ENCODE data around the gene PLXDC2. TPM values are rescaled to one million over a fixed set of nuclear protein-coding genes. Genes with fewer than 3 reads are reported as not detected.

PLXDC2 gene
- total and polyA plus RNA-seq, 2 experiments from 2014 or later: 10.3 to 22.6 TPM

- H3K27me3 ChIP-seq: no peaks in the 10 kb centered on the region
- no peak overlapping the region for H3K4me3 ChIP-seq
- DNase-seq (ENCODE audit: low read depth in 1 of 2, low spot score in 1 of 2): no peak
- no peaks in the 10 kb centered on the region for H3K36me3 ChIP-seq
- no peaks in the 10 kb centered on the region for H3K9me3 ChIP-seq (ENCODE audit: low read depth)
- peaks cover 21% of the 10 kb centered on the region for H3K4me1 ChIP-seq (ENCODE audit: low read depth)
- no peak overlapping the region for H3K27ac ChIP-seq
- TF ChIP-seq CTCF (IDR thresholded peaks at IDR 0.05; ENCODE audit: low read depth, low read length): no peak
Measured at GRCh38 chr10:19860107-19860506, 43.9 kb downstream of the PLXDC2 start.

GRCh38 chr10:19862811-19863515, 46.7 kb downstream of the PLXDC2 start:
- no peak overlapping the region for H3K4me3 ChIP-seq
- H3K36me3 ChIP-seq: no peaks in the 10 kb centered on the region
- peak in 1 of 2 donors; percentile 42 for DNase-seq (ENCODE audit: low read depth in 1 of 2, low spot score in 1 of 2)
- no peaks in the 10 kb centered on the region for H3K27me3 ChIP-seq
- H3K27ac ChIP-seq: peak overlapping the region; percentile 40
- peaks cover 21% of the 10 kb centered on the region for H3K4me1 ChIP-seq (ENCODE audit: low read depth)
- no peaks in the 10 kb centered on the region for H3K9me3 ChIP-seq (ENCODE audit: low read depth)
- no peak for TF ChIP-seq CTCF (IDR thresholded peaks at IDR 0.05; ENCODE audit: low read depth, low read length)

GRCh38 chr10:19865676-19866075, 49.4 kb downstream of the PLXDC2 start:
- Histone ChIP-seq H3K4me1 (ENCODE audit: low read depth) (peaks cover 21% of the 10 kb centered on the region), H3K4me3 (no peak overlapping the region), H3K27me3 (no peaks in the 10 kb centered on the region), H3K9me3 (ENCODE audit: low read depth) (no peaks in the 10 kb centered on the region), H3K36me3 (no peaks in the 10 kb centered on the region), H3K27ac (no peak overlapping the region)
- DNase-seq (ENCODE audit: low read depth in 1 of 2, low spot score in 1 of 2): no peak
- TF ChIP-seq CTCF (IDR thresholded peaks at IDR 0.05; ENCODE audit: low read depth, low read length): no peak

DNA sequence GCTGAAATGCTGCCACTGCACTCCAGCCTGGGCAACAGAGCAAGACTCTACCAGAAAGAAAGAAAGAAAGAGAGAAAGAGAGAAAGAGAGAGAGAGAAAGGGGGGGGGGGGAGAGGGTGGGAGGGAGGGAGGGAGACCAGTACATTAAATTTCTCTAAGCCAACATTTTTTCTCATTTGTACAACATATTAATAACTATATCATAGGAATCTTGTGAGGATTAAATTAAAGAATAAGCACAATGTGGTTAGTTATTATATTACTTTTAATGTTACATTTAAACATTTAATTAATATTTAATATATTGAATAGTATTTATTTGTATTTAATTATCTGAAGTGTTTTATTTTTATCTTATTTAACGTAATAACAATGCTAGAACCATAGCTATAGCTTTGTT, 53.1 kb downstream of the PLXDC2 start:
- Histone ChIP-seq H3K4me1 (ENCODE audit: low read depth) (peaks cover 7% of the 10 kb centered on the region), H3K9me3 (ENCODE audit: low read depth) (no peaks in the 10 kb centered on the region), H3K36me3 (no peaks in the 10 kb centered on the region), H3K27me3 (no peaks in the 10 kb centered on the region), H3K4me3 (no peak overlapping the region), H3K27ac (no peak overlapping the region)
- no peak for TF ChIP-seq CTCF (IDR thresholded peaks at IDR 0.05; ENCODE audit: low read depth, low read length)
- no peak for DNase-seq (ENCODE audit: low read depth in 1 of 2, low spot score in 1 of 2)

DNA sequence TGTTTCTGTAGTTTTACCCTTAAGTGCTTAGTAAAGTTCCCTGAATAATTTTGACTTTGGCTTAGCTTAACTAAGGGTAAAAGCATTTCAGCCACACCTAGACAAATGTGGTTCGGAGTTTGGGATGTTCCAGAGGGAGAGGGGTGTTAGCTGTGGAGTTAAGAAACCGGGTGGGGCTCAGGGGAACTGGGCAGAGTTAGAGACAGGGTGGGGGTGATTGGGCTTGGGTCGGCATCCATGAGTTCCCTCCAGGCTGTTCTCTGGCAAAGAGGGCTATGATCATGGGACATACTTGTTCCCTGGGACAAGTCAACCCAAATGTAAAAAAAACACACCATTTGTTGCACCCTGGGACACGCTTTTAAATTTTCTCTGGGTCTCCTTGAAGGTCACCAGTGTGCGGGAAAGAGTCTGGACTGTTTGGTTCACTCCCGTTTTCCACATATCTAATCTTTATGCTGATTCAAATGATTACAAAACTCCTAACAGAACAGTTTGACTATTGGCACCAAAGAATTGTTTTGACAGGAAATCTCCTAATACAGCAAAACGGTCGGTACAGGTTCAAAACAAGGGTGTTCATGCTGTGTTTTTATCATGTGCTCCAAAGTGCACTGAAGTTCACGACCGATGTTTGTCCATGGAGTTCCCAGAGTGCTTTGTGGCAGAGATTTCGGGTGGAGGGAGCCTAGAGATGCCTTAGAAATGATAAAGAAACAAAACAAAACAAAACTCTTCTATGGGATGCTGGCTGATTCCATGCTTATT, 56.5 kb downstream of the PLXDC2 start:
- H3K4me1 ChIP-seq (ENCODE audit: low read depth): peaks cover 7% of the 10 kb centered on the region
- no peak for DNase-seq (ENCODE audit: low read depth in 1 of 2, low spot score in 1 of 2)
- TF ChIP-seq CTCF (IDR thresholded peaks at IDR 0.05; ENCODE audit: low read depth, low read length): no peak
- no peak overlapping the region for H3K27ac ChIP-seq
- no peak overlapping the region for H3K4me3 ChIP-seq
- no peaks in the 10 kb centered on the region for H3K9me3 ChIP-seq (ENCODE audit: low read depth)
- no peaks in the 10 kb centered on the region for H3K36me3 ChIP-seq
- H3K27me3 ChIP-seq: no peaks in the 10 kb centered on the region
